OCI-LY7 (cell line): ENCODE results near the gene GSDME.

Source experiments
- CTCF ChIP-seq: fragments of 200-600 bp; sonication (generic); conservative IDR thresholded peaks from 2 replicates; pipeline ENCODE4 v1.5.1; 2014; ENCODE audit warnings: mild to moderate bottlenecking, antibody characterized with exemption, low read length, moderate library complexity, mixed read lengths
- EZH2phosphoT487 ChIP-seq: fragments of 200-600 bp; sonication (generic); IDR thresholded peaks from 2 replicates; pipeline ENCODE4 v1.6.1; 2018; ENCODE audit warnings: low read depth, borderline replicate concordance, mild to moderate bottlenecking, mixed run types, antibody characterized with exemption, low read length, moderate library complexity, mixed read lengths

- TF ChIP-seq CTCF (no peak), EZH2phosphoT487 (no peak)
These were observed 59.8 kb downstream of the GSDME start for GRCh38 chr7:24697416-24697815.
